ENCODE data around the gene SDK1.

DNA sequence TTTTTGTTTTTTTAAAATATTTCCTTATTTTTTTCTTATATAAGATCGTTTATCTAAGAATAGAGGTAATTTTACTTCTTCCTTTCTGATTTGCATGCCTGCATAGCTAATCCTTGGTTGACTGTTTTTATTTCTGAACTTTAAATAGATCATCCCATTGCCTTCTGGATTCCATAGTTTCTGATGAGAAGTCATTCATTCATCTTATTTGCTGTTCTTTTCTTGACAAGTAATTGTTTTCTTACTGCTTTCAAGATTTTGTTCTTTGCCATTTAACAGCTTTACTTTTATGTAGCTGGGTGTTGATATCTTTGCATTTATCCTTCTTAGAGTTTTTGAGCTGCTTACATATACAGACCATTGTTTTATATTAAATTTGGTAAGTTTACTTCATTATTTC is 437.9 kb downstream of the SDK1 start:
- TF ChIP-seq, protein P1, sequence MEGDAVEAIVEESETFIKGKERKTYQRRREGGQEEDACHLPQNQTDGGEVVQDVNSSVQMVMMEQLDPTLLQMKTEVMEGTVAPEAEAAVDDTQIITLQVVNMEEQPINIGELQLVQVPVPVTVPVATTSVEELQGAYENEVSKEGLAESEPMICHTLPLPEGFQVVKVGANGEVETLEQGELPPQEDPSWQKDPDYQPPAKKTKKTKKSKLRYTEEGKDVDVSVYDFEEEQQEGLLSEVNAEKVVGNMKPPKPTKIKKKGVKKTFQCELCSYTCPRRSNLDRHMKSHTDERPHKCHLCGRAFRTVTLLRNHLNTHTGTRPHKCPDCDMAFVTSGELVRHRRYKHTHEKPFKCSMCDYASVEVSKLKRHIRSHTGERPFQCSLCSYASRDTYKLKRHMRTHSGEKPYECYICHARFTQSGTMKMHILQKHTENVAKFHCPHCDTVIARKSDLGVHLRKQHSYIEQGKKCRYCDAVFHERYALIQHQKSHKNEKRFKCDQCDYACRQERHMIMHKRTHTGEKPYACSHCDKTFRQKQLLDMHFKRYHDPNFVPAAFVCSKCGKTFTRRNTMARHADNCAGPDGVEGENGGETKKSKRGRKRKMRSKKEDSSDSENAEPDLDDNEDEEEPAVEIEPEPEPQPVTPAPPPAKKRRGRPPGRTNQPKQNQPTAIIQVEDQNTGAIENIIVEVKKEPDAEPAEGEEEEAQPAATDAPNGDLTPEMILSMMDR (IDR thresholded peaks at IDR 0.05) = no peak
- no peak for TF ChIP-seq POLR2A (IDR thresholded peaks at IDR 0.05)
